HCT116 (cell line): Measurements from ENCODE around the gene TOR4A. TPM values are rescaled to one million over a fixed set of nuclear protein-coding genes. Genes with fewer than 3 reads are reported as not detected.

ENCODE experiments used
- ATAC-seq: fragments of 200-7000 bp; cut with Tn5 transposase; 2 replicates; pipeline ENCODE4 v1.9.1; 2020; ENCODE audit warnings: mild to moderate bottlenecking, moderate library complexity
- BruUV-seq: library from RNA; stranded (reverse); fragments of 400-500 nt; replicated peaks from 2 replicates; lab custom pipeline; 2021; lab: Mats Ljungman, UMichigan
- CTCF ChIA-PET: fragments of 300-600 bp; sonication (Branson Sonifier 250); formaldehyde crosslinking; loops from one replicate; lab custom pipeline; 2021; ENCODE audit warnings: antibody characterized with exemption; lab: Charles Lee
- POLR2A ChIA-PET: fragments of 300-600, 350-600 bp; sonication (Branson Sonifier 250); formaldehyde crosslinking; loops from one replicate; lab custom pipeline; 2021; ENCODE audit warnings: antibody characterized with exemption; lab: Charles Lee
- RAD21 ChIA-PET, 2 experiments: fragments of 300-600 bp; sonication (Branson Sonifier 250); formaldehyde crosslinking; loops; one replicate each; lab custom pipeline; 2023; ENCODE audit warnings: low total read pairs in 2 of 2; ENCODE audit not compliant: uncharacterized antibody in 2 of 2, unreplicated experiment in 2 of 2, low non-redundant PET in 1 of 2; lab: Charles Lee
- DNase-seq: peaks from one replicate; pipeline ENCODE4 v3.0.0-alpha.2; 2010; ENCODE audit warnings: low read depth, low spot score
- H2AFZ ChIP-seq: fragments of 200-600 bp; shearing (Covaris generic), sonication (generic); 2 replicates; pipeline ENCODE4 v1.6.1; 2017; ENCODE audit warnings: low read depth, mixed run types, mixed read lengths, antibody characterized with exemption, low read length; ENCODE audit not compliant: poor library complexity, severe bottlenecking
- H3K27ac ChIP-seq: 2 replicates; pipeline ENCODE4 v1.5.1; 2012; ENCODE audit warnings: low read depth, low read length
- H3K27me3 ChIP-seq: fragments of 200-600 bp; sonication (generic); 2 replicates; pipeline ENCODE4 v1.6.1; 2016; ENCODE audit warnings: mixed run types, low read length, mixed read lengths; ENCODE audit not compliant: insufficient read depth
- H3K36me3 ChIP-seq, 2 experiments: fragments of 200-500 bp in 1 of 2; fragments of 200-600 bp in 1 of 2; sonication (Bioruptor generic) in 1 of 2; sonication (generic) in 1 of 2; 2 replicates each; pipeline versions ENCODE4 v1.5.1 to v1.6.1; 2014 to 2016; ENCODE audit warnings: low read length in 2 of 2, inconsistent platforms in 1 of 2, mixed read lengths in 1 of 2, mixed run types in 1 of 2; ENCODE audit not compliant: insufficient read depth in 2 of 2, control insufficient read depth in 1 of 2
- H3K4me1 ChIP-seq, 2 experiments: fragments of 200-600 bp in 1 of 2; sonication (generic) in 1 of 2; 2 replicates each; pipeline versions ENCODE4 v1.5.1 to v1.6.1; 2012 to 2017; ENCODE audit warnings: low read length in 2 of 2, inconsistent platforms in 1 of 2, mild to moderate bottlenecking in 1 of 2, mixed read lengths in 1 of 2, mixed run types in 1 of 2, moderate library complexity in 1 of 2; ENCODE audit not compliant: insufficient read depth in 2 of 2, control insufficient read depth in 1 of 2
- H3K4me2 ChIP-seq: fragments of 200-600 bp; sonication (generic); 2 replicates; pipeline ENCODE4 v1.6.1; 2017; ENCODE audit warnings: mixed run types, low read length, mixed read lengths
- H3K4me3 ChIP-seq, 2 experiments: fragments of 200-600 bp in 1 of 2; sonication (generic) in 1 of 2; replicated peaks in 1 of 2; 2 replicates each; pipeline ENCODE4 v1.5.1; 2011 to 2016; ENCODE audit warnings: low read length in 2 of 2, control low read depth in 1 of 2, low read depth in 1 of 2, mild to moderate bottlenecking in 1 of 2, mixed read lengths in 1 of 2, mixed run types in 1 of 2
- H3K79me2 ChIP-seq: fragments of 200-600 bp; sonication (generic); 2 replicates; pipeline ENCODE4 v1.6.1; 2017; ENCODE audit warnings: mild to moderate bottlenecking, mixed run types, low read length, moderate library complexity, mixed read lengths; ENCODE audit not compliant: insufficient read depth
- H3K9ac ChIP-seq: fragments of 200-600 bp; sonication (generic); 2 replicates; pipeline ENCODE4 v1.6.1; 2016; ENCODE audit warnings: low read length, mixed read lengths
- H3K9me2 ChIP-seq: fragments of 200-600 bp; sonication (generic), shearing (Covaris generic); 2 replicates; pipeline ENCODE4 v1.6.1; 2017; ENCODE audit warnings: mixed run types, mild to moderate bottlenecking, moderate library complexity; ENCODE audit not compliant: insufficient read depth
- H3K9me3 ChIP-seq, 2 experiments: fragments of 200-500 bp in 1 of 2; fragments of 200-600 bp in 1 of 2; sonication (Bioruptor generic) in 1 of 2; sonication (generic) in 1 of 2; 2 replicates each; pipeline ENCODE4 v1.6.1; 2014 to 2017; ENCODE audit warnings: low read length in 2 of 2, mixed read lengths in 2 of 2, inconsistent platforms in 1 of 2, low read depth in 1 of 2, mild to moderate bottlenecking in 1 of 2, mixed run types in 1 of 2, moderate library complexity in 1 of 2; ENCODE audit not compliant: control insufficient read depth in 1 of 2, insufficient read depth in 1 of 2
- H4K20me1 ChIP-seq: fragments of 200-600 bp; sonication (generic), shearing (Covaris generic); 2 replicates; pipeline ENCODE4 v1.6.1; 2017; ENCODE audit warnings: mixed run types, mild to moderate bottlenecking, moderate library complexity; ENCODE audit not compliant: insufficient read depth
- ATF3 ChIP-seq: IDR thresholded peaks from 2 replicates; pipeline ENCODE4 v1.6.1; 2012
- CEBPB ChIP-seq: IDR thresholded peaks from 2 replicates; pipeline ENCODE4 v1.6.1; 2012; ENCODE audit warnings: low read depth
- CTCF ChIP-seq, 3 experiments: fragments of 200-600 bp in 1 of 3; sonication (generic) in 1 of 3; IDR thresholded peaks in 2 of 3; conservative IDR thresholded peaks in 1 of 3; 2 replicates each; pipeline ENCODE4 v1.5.1; 2012 to 2017; ENCODE audit warnings: low read depth in 2 of 3, low read length in 2 of 3, antibody characterized with exemption in 1 of 3, borderline replicate concordance in 1 of 3, control low read depth in 1 of 3, mild to moderate bottlenecking in 1 of 3, mixed read lengths in 1 of 3, mixed run types in 1 of 3, moderate library complexity in 1 of 3; ENCODE audit not compliant: insufficient read depth in 1 of 3
- EZH2 ChIP-seq: fragments of 200-600 bp; sonication (generic); IDR thresholded peaks from 2 replicates; pipeline ENCODE4 v1.6.1; 2017; ENCODE audit warnings: antibody characterized with exemption, mixed run types
- EZH2phosphoT487 ChIP-seq: fragments of 200-600 bp; IDR thresholded peaks from 2 replicates; pipeline ENCODE4 v1.6.1; 2018; ENCODE audit warnings: antibody characterized with exemption, borderline replicate concordance
- FOSL1 ChIP-seq: IDR thresholded peaks from 2 replicates; pipeline ENCODE4 v1.6.1; 2012; ENCODE audit warnings: low read depth
- JUND ChIP-seq: IDR thresholded peaks from 2 replicates; pipeline ENCODE4 v1.6.1; 2012
- POLR2A ChIP-seq: IDR thresholded peaks from 2 replicates; pipeline ENCODE4 v1.7.0; 2011; ENCODE audit warnings: borderline replicate concordance; ENCODE audit not compliant: insufficient read depth, insufficient read length; ENCODE audit errors: extremely low read depth
- POLR2AphosphoS5 ChIP-seq: IDR thresholded peaks from 2 replicates; pipeline ENCODE4 v1.6.1; 2011; ENCODE audit warnings: mild to moderate bottlenecking, low read depth, low read length, moderate library complexity
- RAD21 ChIP-seq: IDR thresholded peaks from 2 replicates; pipeline ENCODE4 v1.6.1; 2012; ENCODE audit warnings: low read depth, mild to moderate bottlenecking
- REST ChIP-seq: IDR thresholded peaks from 2 replicates; pipeline ENCODE4 v1.6.1; 2012; ENCODE audit warnings: low read depth
- SP1 ChIP-seq: IDR thresholded peaks from 2 replicates; pipeline ENCODE4 v1.6.1; 2012; ENCODE audit warnings: low read depth
- SRF ChIP-seq: IDR thresholded peaks from 2 replicates; pipeline ENCODE4 v1.6.1; 2012; ENCODE audit warnings: low read depth
- TCF7L2 ChIP-seq: IDR thresholded peaks from 2 replicates; pipeline ENCODE4 v1.7.0; 2011; ENCODE audit warnings: borderline replicate concordance, inconsistent platforms; ENCODE audit not compliant: insufficient read depth, insufficient read length; ENCODE audit errors: extremely low read depth
- YY1 ChIP-seq: IDR thresholded peaks from 2 replicates; pipeline ENCODE4 v1.6.1; 2011; ENCODE audit warnings: low read length, low read depth, moderate library complexity, mild to moderate bottlenecking; ENCODE audit not compliant: insufficient replicate concordance; ENCODE audit errors: extremely low read depth
- ZBTB33 ChIP-seq: IDR thresholded peaks from 2 replicates; pipeline ENCODE4 v1.6.1; 2011; ENCODE audit warnings: mild to moderate bottlenecking, low read length, moderate library complexity; ENCODE audit not compliant: insufficient replicate concordance; ENCODE audit errors: extremely low read depth
- ZFX ChIP-seq: fragments of 450-650 bp; IDR thresholded peaks from 2 replicates; pipeline ENCODE4 v1.6.1; 2017
- ZNF274 ChIP-seq: fragments of 200-500 bp; sonication (Bioruptor generic); IDR thresholded peaks from 2 replicates; pipeline ENCODE4 v1.6.1; 2014; ENCODE audit warnings: mild to moderate bottlenecking, low read depth, low read length, inconsistent platforms
- intact Hi-C: fragments of 100-400 bp; cut with micrococcal nuclease; formaldehyde crosslinking; loops from 2 replicates; pipeline ENCODE4 v1.10.0; 2022
- total RNA-seq: library from RNA; stranded (reverse); gene quantifications from one replicate; pipeline ENCODE4 v1.2.1, GENCODE V29; 2021; ENCODE audit not compliant: unreplicated experiment

The TOR4A gene
- total RNA-seq, 1 experiment from 2014 or later: 34.0 TPM

- Histone ChIP-seq H3K36me3 (no peaks in the 10 kb centered on the region), H4K20me1 (no peaks in the 10 kb centered on the region), H3K27me3 (no peaks in the 10 kb centered on the region), H3K4me2 (peak overlapping the region; percentile 79; the same call in 1 of the 2 replicates), H3K9me2 (no peaks in the 10 kb centered on the region), H3K9me3 (no peaks in the 10 kb centered on the region), H3K4me3 (no peak overlapping the region), H2AFZ (no peak overlapping the region), H3K9ac (no peak overlapping the region), H3K27ac (no peak overlapping the region), H3K4me1 (peaks cover 23 to 39% of the 10 kb centered on the region in 2 experiments), H3K79me2 (peaks cover 15% of the 10 kb centered on the region)
- CTCF ChIA-PET: interaction anchor here (1.0 to 2.8 kb wide), 10 partner anchors 9 to 189 kb away, joined by 3 to 43 read pairs (median 8); partner anchors contain the start of genes ANAPC2, CYSRT1, NPDC1 and RNF224
- BruUV-seq: no TSS peak
- RAD21 ChIA-PET: no interaction called here
- DNase-seq: no peak
- TF ChIP-seq REST (no peak), EZH2 (no peak), YY1 (no peak), ATF3 (no peak), EZH2phosphoT487 (no peak), ZFX (no peak), RAD21 (no peak), ZNF274 (no peak), POLR2AphosphoS5 (no peak), CEBPB (no peak), CTCF (IDR thresholded peaks at IDR 0.05 in 2 of 3, conservative IDR thresholded peaks at IDR 0.05 in 1 of 3; ENCODE audit: borderline replicate concordance in 1 of 3, insufficient read depth in 1 of 3, low read depth in 2 of 3, low read length in 2 of 3) (no peak), ZBTB33 (no peak), JUND (no peak), FOSL1 (no peak), SP1 (no peak), POLR2A (no peak), TCF7L2 (no peak), SRF (no peak)
- POLR2A ChIA-PET: interaction anchor here (1.0 to 1.3 kb wide), 3 partner anchors 8 to 149 kb away, joined by 3 to 4 read pairs (median 4); partner anchors contain the start of genes MAN1B1 and RNF224
- intact Hi-C loops: no loop called here
- ATAC-seq: no peak
Observed at GRCh38 chr9:137235424-137236237, 41.9 kb upstream of the TOR4A start.
